GM12874 (cell line): ENCODE measurements around the gene SPC24.

Experiments used
- TF ChIP-seq, protein P1 (sequence below): IDR thresholded peaks from 2 replicates; pipeline ENCODE4 v1.5.1; 2011; ENCODE audit warnings: low read depth, mild to moderate bottlenecking, control low read depth, low read length, moderate library complexity; ENCODE audit not compliant: insufficient read depth

Gene SPC24

DNA sequence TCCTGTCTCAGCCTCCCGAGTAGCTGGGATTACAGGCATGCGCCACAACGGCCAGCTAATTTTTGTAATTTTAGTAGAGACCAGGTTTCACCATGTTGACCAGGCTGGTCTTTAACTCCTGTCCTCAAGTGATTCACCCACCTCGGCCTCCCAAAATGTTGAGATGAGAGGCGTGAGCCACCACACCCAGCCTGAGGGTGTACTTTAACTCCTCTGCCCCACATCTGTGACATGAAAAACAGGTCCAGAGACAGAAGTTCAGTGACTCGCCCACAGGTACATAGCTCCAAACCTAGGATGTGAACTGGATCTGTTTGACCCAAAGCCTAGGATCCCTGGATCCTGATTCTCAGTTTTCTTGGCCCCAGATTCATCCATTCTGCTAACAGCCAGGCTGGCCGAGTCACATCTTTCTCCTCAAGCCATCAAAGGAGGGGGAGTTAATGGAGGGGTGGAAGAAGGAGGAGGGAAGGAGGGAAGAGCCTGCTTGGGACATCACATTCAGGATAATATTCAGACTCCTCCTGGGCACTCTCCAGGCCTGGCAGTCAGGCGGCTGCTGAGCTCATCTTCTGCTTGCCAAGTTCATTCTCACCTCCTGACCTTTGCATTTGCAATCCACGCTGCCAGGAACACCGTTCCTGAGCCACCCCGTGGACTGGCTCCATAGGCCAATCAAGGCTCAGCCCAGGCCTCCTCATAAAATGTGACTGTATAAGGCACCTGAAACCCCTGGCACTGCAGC, 3.1 kb downstream of the SPC24 start:
- TF ChIP-seq, protein P1, sequence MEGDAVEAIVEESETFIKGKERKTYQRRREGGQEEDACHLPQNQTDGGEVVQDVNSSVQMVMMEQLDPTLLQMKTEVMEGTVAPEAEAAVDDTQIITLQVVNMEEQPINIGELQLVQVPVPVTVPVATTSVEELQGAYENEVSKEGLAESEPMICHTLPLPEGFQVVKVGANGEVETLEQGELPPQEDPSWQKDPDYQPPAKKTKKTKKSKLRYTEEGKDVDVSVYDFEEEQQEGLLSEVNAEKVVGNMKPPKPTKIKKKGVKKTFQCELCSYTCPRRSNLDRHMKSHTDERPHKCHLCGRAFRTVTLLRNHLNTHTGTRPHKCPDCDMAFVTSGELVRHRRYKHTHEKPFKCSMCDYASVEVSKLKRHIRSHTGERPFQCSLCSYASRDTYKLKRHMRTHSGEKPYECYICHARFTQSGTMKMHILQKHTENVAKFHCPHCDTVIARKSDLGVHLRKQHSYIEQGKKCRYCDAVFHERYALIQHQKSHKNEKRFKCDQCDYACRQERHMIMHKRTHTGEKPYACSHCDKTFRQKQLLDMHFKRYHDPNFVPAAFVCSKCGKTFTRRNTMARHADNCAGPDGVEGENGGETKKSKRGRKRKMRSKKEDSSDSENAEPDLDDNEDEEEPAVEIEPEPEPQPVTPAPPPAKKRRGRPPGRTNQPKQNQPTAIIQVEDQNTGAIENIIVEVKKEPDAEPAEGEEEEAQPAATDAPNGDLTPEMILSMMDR, result no peak

DNA sequence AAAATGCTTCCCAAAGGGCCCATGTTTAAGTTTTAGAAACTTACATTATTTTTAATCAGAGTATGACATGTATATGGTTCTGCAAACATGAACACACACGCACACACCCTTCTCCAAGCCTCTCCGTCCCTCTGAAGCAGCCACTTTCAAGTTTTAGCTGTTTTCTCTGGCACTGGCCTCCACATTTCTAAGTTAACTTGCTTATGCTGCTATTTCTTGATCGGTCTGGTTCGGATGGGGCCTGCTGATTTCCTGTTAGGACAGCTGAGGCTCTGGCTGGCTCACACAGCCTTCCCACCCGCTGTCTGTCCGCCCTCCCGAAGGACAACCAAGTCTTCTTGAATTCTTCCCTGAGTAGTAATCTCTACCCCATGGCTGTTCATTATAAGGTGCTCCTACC, 4.4 kb downstream of the SPC24 start:
- TF ChIP-seq, protein P1, result no peak

DNA sequence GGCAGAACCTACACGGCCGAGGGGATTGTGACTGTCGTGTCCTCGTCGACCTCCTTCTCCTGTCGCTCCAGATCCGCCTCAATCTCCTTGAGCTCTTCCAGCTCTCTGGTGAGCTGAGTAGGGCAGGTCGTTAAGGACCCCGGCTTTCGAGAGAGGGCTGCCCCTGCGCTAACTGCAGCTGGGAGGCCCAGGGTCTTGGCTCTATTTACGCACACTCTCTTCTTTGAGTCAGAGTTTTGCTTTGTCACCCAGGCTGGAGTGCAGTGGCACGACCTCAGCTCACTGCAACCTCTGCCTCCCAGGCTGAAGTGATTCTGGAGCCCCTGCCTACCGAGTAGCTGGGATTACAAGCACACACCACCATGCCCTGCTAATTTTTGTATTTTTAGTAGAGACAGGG, 7.6 kb downstream of the SPC24 start:
- TF ChIP-seq, protein P1, result no peak

DNA sequence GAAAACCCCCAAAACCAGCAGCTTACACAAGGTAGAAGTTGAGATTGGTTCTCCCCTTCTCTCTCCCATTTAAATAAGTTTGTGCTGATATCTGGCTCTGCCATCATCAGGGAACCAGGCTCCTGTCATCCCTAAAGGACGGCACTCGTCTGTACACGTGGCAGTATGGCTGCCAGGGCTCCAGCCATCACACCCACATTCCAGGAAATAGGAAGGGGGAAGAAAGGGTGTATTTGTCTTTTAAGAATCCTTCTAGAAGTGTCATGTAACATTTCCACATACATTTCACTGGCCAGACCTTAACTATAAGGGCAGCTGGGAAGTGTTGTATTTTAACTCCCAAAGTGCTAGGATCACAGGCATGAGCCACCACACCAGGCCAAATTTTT, 10.1 kb downstream of the SPC24 start:
- TF ChIP-seq, protein P1, result no peak

DNA sequence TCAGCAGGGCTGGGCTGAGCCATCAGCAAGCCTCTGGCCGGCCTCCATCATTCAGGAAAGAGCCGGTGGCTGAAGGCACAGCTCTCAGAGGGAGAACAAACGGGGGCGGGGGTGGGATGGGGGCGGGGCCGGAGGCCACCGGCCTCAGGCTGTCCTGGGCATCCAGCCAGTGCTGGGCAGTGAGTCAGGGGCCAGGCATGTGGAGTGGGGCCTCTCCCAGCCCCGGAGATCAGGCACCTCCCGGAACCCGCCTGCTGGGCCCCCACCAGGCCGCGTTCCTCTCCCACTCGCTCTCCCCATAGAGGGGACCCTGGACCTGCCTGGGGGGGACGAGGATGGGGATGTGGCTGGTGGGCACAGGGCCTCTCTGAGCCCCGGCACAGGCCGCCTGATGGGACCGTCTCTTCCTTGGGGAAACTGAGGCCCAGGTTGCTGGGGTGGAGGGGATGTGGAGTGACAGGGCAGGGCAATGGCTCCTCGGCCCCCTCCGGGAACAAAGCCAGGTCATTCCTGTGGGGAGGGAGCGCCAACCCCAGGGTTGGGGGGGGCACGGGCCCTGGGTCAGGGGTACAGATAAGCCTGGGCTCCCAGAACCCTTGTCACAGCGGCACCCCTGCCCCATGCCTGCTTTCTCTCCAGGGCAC, 12.9 kb downstream of the SPC24 start:
- TF ChIP-seq, protein P1, result no peak

DNA sequence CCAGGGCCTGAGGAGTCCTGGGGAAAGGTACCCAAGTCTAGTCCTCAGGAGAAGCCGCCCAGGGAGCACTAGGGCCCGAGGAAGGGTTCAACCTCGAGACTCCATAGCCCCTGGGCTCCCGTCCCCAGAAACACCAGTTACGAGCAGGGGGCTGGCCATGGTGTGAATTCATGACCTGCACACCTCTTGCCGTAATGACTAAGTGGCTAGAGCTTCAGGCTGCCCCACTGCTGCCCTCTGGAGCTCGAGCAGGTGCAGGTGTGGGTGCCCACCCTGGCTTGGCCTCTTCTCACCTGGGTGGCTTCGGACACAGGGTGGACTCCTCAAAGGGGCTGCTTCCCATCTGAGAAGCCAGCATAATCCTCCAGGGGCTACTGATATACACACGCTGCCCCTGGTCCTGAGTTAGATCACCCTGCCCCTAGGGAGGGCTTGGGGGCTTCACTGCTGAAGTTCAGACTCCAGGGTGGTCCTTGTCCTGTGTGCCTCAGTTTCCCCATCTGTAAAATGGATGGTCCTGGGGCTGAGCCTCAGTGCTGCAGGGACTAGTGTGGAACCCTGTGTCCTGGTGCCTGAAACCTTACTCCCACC, 13.6 kb downstream of the SPC24 start:
- TF ChIP-seq, protein P1, result no peak

DNA sequence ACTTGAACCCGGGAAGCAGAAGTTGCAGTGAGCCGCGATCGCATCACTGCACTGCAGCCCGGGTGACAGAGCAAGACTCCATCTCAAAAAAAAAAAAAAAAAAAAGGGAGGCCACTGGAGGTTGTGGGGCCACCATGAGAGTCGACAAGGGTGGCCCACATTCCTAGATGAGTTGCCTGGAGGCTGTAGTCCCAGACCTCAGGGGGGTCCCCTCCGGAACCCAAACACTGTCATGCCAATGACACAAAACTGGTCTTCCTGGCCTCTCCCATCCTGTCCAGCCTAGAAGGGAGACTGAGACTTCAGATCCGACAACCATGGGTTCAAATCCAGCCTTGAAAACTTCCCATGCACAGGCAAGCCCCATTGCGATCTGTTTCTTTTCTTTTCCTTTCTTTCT, 14.7 kb downstream of the SPC24 start:
- TF ChIP-seq, protein P1, result no peak
